Neural cell (in vitro differentiated cells): ENCODE results near the gene CD4. TPM values are rescaled to one million over a fixed set of nuclear protein-coding genes. Genes with fewer than 3 reads are reported as not detected.
"Not testable (repeated sequence)": the region's sequence is repeated elsewhere in the genome, so short reads cannot be mapped to it uniquely, and the experiment has no call there.

ENCODE experiments used
- H2AFZ ChIP-seq: fragments of 200-600, 300-800 bp; sonication (generic), shearing (Covaris generic); 2 replicates; pipeline ENCODE4 v1.6.0; 2014; ENCODE audit warnings: low read depth, mild to moderate bottlenecking, antibody characterized with exemption, low read length, moderate library complexity
- H3F3A ChIP-seq: fragments of 200-600 bp; shearing (Covaris generic); 2 replicates; pipeline ENCODE4 v1.6.1; 2016; ENCODE audit warnings: mild to moderate bottlenecking, moderate library complexity, mixed read lengths, antibody characterized with exemption, low read length; ENCODE audit not compliant: insufficient read depth, poor library complexity, severe bottlenecking
- H3K27ac ChIP-seq: fragments of 200-600, 300-800 bp; sonication (generic), shearing (Covaris generic); 2 replicates; pipeline ENCODE4 v1.5.1; 2014; ENCODE audit warnings: mild to moderate bottlenecking, low read length, moderate library complexity
- H3K27me3 ChIP-seq: fragments of 300-800, 200-600 bp; sonication (generic), shearing (Covaris generic); 2 replicates; pipeline ENCODE4 v1.6.0; 2014; ENCODE audit warnings: mild to moderate bottlenecking, low read depth, low read length, moderate library complexity; ENCODE audit not compliant: insufficient read depth
- H3K36me3 ChIP-seq: fragments of 300-800, 200-600 bp; sonication (generic), shearing (Covaris generic); 2 replicates; pipeline ENCODE4 v1.5.1; 2014; ENCODE audit warnings: mild to moderate bottlenecking, antibody characterized with exemption, low read length, moderate library complexity; ENCODE audit not compliant: insufficient read depth
- H3K4me2 ChIP-seq: fragments of 300-800, 200-600 bp; sonication (generic), shearing (Covaris generic); 2 replicates; pipeline ENCODE4 v1.6.0; 2014; ENCODE audit warnings: mild to moderate bottlenecking, low read length
- H3K4me3 ChIP-seq: fragments of 300-800, 200-600 bp; sonication (generic), shearing (Covaris generic); 2 replicates; pipeline ENCODE4 v1.5.1; 2014; ENCODE audit warnings: mild to moderate bottlenecking, low read length, moderate library complexity
- H3K79me2 ChIP-seq: fragments of 200-600 bp; shearing (Covaris generic); replicated peaks from 2 replicates; pipeline ENCODE4 v1.6.0; 2014; ENCODE audit warnings: mild to moderate bottlenecking, low read length, moderate library complexity; ENCODE audit not compliant: insufficient read depth
- H3K9ac ChIP-seq: fragments of 300-800, 200-600 bp; sonication (generic), shearing (Covaris generic); 2 replicates; pipeline ENCODE4 v1.6.1; 2016; ENCODE audit warnings: mild to moderate bottlenecking, low read length, mixed read lengths
- H3K9me2 ChIP-seq: fragments of 200-600 bp; shearing (Covaris generic); 2 replicates; pipeline ENCODE4 v1.6.1; 2016; ENCODE audit warnings: mild to moderate bottlenecking, low read length, mixed read lengths; ENCODE audit not compliant: insufficient read depth
- H3K9me3 ChIP-seq: fragments of 200-600, 300-800 bp; sonication (generic), shearing (Covaris generic); 2 replicates; pipeline ENCODE4 v1.6.1; 2016; ENCODE audit warnings: mild to moderate bottlenecking, mixed run types, low read length, moderate library complexity, mixed read lengths
- H4K20me1 ChIP-seq: fragments of 200-600 bp; shearing (Covaris generic); 2 replicates; pipeline ENCODE4 v1.6.1; 2016; ENCODE audit warnings: mild to moderate bottlenecking, mixed run types; ENCODE audit not compliant: insufficient read depth
- EP300 ChIP-seq: fragments of 450-650 bp; conservative IDR thresholded peaks from 2 replicates; pipeline ENCODE4 v1.6.1; 2014; ENCODE audit warnings: antibody characterized with exemption, mild to moderate bottlenecking, moderate library complexity; ENCODE audit not compliant: poor library complexity, severe bottlenecking
- EZH2 ChIP-seq: fragments of 200-600, 300-800 bp; shearing (Covaris generic), sonication (generic); IDR thresholded peaks from 2 replicates; pipeline ENCODE4 v1.6.1; 2014; ENCODE audit warnings: antibody characterized with exemption, low read length, borderline replicate concordance, mild to moderate bottlenecking; ENCODE audit not compliant: insufficient read depth, poor library complexity, severe bottlenecking
- MXI1 ChIP-seq: fragments of 450-650 bp; conservative IDR thresholded peaks from 2 replicates; pipeline ENCODE4 v1.6.1; 2014; ENCODE audit warnings: antibody characterized with exemption, mild to moderate bottlenecking; ENCODE audit not compliant: poor library complexity, severe bottlenecking
- POLR2AphosphoS5 ChIP-seq: IDR thresholded peaks from 2 replicates; pipeline ENCODE4 v1.6.1; 2012
- RAD21 ChIP-seq: fragments of 450-650 bp; conservative IDR thresholded peaks from 2 replicates; pipeline ENCODE4 v1.6.1; 2014; ENCODE audit warnings: antibody characterized with exemption, mild to moderate bottlenecking, moderate library complexity
- SMC3 ChIP-seq: fragments of 450-650 bp; conservative IDR thresholded peaks from 2 replicates; pipeline ENCODE4 v1.6.1; 2014; ENCODE audit warnings: antibody characterized with exemption, mild to moderate bottlenecking, moderate library complexity; ENCODE audit not compliant: poor library complexity
- TAF1 ChIP-seq: IDR thresholded peaks from 2 replicates; pipeline ENCODE4 v1.6.1; 2012; ENCODE audit warnings: low read depth
- polyA plus RNA-seq: library from polyadenylated mRNA; depleted of rRNA; stranded (reverse); fragments of >200 nt; gene quantifications from 2 replicates; pipeline ENCODE4 v1.2.3, GENCODE V29; 2014
- TF ChIP-seq, protein P1 (sequence below): IDR thresholded peaks from 2 replicates; pipeline ENCODE4 v1.6.1; 2012; ENCODE audit warnings: borderline replicate concordance
- TF ChIP-seq, protein P2 (sequence below): fragments of 450-650 bp; IDR thresholded peaks from 2 replicates; pipeline ENCODE4 v1.5.1; 2014; ENCODE audit warnings: antibody characterized with exemption, mild to moderate bottlenecking, moderate library complexity; ENCODE audit not compliant: poor library complexity, severe bottlenecking

CD4 gene
- polyA plus RNA-seq, 1 donor from 2014 or later: not detected

DNA sequence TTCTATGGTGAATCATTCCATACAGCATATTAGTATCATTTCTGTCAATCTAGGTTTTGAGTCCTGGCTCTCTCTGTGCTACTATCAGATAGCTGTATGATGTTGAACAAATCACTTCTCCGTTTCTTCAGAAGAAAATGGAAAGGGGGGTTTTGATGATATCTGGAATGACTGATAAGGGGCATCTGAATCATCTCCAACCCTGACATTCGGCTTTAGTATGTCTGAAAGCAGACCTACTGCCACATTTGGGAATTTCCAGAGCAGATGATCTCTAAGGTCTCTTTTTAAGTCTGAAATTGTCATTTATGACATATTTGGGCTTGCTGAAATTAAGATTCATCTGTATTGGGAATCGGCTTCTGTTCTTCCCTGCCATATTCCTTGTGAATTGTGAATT, 46.5 kb upstream of the CD4 start:
- H2AFZ ChIP-seq: no peak overlapping the region
- H3K9ac ChIP-seq: no peak overlapping the region
- H3K9me3 ChIP-seq: no peaks in the 10 kb centered on the region
- H3K4me2 ChIP-seq: no peak overlapping the region
- no peaks in the 10 kb centered on the region for H3K9me2 ChIP-seq
- H3K4me3 ChIP-seq: no peak overlapping the region
- H3K79me2 ChIP-seq: no peaks in the 10 kb centered on the region
- H3K36me3 ChIP-seq: peaks cover 5% of the 10 kb centered on the region
- TF ChIP-seq EP300 (no peak), SMC3 (no peak), RAD21 (no peak), TAF1 (no peak), EZH2 (no peak), POLR2AphosphoS5 (no peak), MXI1 (no peak)
- TF ChIP-seq, protein P1, sequence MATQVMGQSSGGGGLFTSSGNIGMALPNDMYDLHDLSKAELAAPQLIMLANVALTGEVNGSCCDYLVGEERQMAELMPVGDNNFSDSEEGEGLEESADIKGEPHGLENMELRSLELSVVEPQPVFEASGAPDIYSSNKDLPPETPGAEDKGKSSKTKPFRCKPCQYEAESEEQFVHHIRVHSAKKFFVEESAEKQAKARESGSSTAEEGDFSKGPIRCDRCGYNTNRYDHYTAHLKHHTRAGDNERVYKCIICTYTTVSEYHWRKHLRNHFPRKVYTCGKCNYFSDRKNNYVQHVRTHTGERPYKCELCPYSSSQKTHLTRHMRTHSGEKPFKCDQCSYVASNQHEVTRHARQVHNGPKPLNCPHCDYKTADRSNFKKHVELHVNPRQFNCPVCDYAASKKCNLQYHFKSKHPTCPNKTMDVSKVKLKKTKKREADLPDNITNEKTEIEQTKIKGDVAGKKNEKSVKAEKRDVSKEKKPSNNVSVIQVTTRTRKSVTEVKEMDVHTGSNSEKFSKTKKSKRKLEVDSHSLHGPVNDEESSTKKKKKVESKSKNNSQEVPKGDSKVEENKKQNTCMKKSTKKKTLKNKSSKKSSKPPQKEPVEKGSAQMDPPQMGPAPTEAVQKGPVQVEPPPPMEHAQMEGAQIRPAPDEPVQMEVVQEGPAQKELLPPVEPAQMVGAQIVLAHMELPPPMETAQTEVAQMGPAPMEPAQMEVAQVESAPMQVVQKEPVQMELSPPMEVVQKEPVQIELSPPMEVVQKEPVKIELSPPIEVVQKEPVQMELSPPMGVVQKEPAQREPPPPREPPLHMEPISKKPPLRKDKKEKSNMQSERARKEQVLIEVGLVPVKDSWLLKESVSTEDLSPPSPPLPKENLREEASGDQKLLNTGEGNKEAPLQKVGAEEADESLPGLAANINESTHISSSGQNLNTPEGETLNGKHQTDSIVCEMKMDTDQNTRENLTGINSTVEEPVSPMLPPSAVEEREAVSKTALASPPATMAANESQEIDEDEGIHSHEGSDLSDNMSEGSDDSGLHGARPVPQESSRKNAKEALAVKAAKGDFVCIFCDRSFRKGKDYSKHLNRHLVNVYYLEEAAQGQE: no peak
- TF ChIP-seq, protein P2, sequence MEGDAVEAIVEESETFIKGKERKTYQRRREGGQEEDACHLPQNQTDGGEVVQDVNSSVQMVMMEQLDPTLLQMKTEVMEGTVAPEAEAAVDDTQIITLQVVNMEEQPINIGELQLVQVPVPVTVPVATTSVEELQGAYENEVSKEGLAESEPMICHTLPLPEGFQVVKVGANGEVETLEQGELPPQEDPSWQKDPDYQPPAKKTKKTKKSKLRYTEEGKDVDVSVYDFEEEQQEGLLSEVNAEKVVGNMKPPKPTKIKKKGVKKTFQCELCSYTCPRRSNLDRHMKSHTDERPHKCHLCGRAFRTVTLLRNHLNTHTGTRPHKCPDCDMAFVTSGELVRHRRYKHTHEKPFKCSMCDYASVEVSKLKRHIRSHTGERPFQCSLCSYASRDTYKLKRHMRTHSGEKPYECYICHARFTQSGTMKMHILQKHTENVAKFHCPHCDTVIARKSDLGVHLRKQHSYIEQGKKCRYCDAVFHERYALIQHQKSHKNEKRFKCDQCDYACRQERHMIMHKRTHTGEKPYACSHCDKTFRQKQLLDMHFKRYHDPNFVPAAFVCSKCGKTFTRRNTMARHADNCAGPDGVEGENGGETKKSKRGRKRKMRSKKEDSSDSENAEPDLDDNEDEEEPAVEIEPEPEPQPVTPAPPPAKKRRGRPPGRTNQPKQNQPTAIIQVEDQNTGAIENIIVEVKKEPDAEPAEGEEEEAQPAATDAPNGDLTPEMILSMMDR: no peak
- H4K20me1 ChIP-seq: no peaks in the 10 kb centered on the region
- no peaks in the 10 kb centered on the region for H3K27me3 ChIP-seq
- H3F3A ChIP-seq: no peaks in the 10 kb centered on the region
- H3K27ac ChIP-seq: no peak overlapping the region

DNA sequence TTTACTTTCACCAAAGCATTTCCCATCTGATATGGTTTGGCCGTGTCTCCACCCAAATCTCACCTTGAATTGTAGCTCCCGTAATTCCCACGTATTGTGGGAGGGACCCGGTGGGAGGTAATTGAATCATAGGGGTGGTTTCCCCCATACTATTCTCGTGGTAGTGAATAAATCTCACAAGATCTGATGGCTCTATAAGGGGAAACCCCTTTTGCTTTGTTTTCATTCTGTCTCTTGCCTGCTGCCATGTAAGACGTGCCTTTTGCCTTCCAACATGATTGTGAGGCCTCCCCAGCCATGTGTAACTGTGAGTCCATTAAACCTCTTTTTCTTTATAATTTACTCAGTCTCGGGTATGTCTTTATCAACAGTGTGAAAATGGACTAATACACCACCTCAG, 46.0 kb upstream of the CD4 start:
- not testable (repeated sequence) for H3K27me3 ChIP-seq, H3K79me2 ChIP-seq, H3K4me3 ChIP-seq, H3K9me2 ChIP-seq, H3K4me2 ChIP-seq, H3K9ac ChIP-seq, H3K9me3 ChIP-seq, H4K20me1 ChIP-seq, H2AFZ ChIP-seq, H3K27ac ChIP-seq, H3F3A ChIP-seq, H3K36me3 ChIP-seq
